H1 (cell line): ENCODE data around the gene DKK1.

Experiments used
- EZH2 ChIP-seq: fragments of 200-600 bp; sonication (generic); IDR thresholded peaks from 2 replicates; pipeline ENCODE4 v1.7.1; 2012; ENCODE audit warnings: low read depth, mild to moderate bottlenecking, moderate library complexity, low read length, inconsistent platforms; ENCODE audit not compliant: severe bottlenecking
- HDAC2 ChIP-seq, 2 experiments: fragments of 300-600 bp in 1 of 2; sonication (generic) in 1 of 2; IDR thresholded peaks; 2 replicates each; pipeline ENCODE4 v1.6.1; 2011 to 2012; ENCODE audit warnings: low read depth in 2 of 2, low read length in 2 of 2, mild to moderate bottlenecking in 2 of 2, moderate library complexity in 2 of 2, borderline replicate concordance in 1 of 2, inconsistent platforms in 1 of 2
- JUND ChIP-seq: IDR thresholded peaks from 2 replicates; pipeline ENCODE4 v1.6.1; 2011; ENCODE audit warnings: mild to moderate bottlenecking, improper control_type of control experiment, low read length
- KDM5A ChIP-seq: fragments of 200-600 bp; IDR thresholded peaks from 2 replicates; pipeline ENCODE4 v1.7.1; 2012; ENCODE audit warnings: mild to moderate bottlenecking, low read length, inconsistent platforms, mixed read lengths
- POLR2AphosphoS5 ChIP-seq: IDR thresholded peaks from 2 replicates; pipeline ENCODE4 v1.6.1; 2011; ENCODE audit warnings: low read depth, low read length
- SP1 ChIP-seq: IDR thresholded peaks from 2 replicates; pipeline ENCODE4 v1.6.1; 2011; ENCODE audit warnings: low read depth, low read length
- TF ChIP-seq, protein P1 (sequence below), 3 experiments: IDR thresholded peaks; 1 replicate in 2 of 3; 2 replicates in 1 of 3; pipeline versions ENCODE4 v1.5.1 to v1.6.1; 2011; ENCODE audit warnings: low read length in 3 of 3, mild to moderate bottlenecking in 3 of 3, inconsistent platforms in 2 of 3, low read depth in 1 of 3, moderate library complexity in 1 of 3; ENCODE audit not compliant: insufficient read depth in 1 of 3; ENCODE audit errors: control extremely low read depth in 1 of 3
- TF ChIP-seq, protein P2 (sequence below): IDR thresholded peaks from 2 replicates; pipeline ENCODE4 v1.6.1; 2012; ENCODE audit warnings: inconsistent platforms

DNA sequence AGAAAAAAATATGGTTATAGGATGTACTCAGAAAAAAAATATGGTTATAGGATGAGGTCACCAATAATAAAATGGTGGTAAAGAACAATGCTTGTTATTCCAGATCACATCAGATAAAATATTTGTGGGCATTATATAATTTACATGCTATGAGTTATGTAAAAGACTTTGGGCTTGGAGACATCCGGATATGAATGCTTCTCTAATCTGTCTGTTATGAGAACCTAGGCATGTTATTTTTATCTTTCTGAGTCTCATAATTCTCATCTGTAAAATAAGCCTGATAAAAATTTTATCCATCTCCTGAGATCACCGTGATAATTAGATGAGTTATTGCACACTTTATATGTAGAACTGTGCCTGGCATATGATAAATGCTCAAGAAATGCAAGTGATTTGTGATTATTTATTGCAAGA is 37.8 kb downstream of the DKK1 start:
- TF ChIP-seq, protein P1, sequence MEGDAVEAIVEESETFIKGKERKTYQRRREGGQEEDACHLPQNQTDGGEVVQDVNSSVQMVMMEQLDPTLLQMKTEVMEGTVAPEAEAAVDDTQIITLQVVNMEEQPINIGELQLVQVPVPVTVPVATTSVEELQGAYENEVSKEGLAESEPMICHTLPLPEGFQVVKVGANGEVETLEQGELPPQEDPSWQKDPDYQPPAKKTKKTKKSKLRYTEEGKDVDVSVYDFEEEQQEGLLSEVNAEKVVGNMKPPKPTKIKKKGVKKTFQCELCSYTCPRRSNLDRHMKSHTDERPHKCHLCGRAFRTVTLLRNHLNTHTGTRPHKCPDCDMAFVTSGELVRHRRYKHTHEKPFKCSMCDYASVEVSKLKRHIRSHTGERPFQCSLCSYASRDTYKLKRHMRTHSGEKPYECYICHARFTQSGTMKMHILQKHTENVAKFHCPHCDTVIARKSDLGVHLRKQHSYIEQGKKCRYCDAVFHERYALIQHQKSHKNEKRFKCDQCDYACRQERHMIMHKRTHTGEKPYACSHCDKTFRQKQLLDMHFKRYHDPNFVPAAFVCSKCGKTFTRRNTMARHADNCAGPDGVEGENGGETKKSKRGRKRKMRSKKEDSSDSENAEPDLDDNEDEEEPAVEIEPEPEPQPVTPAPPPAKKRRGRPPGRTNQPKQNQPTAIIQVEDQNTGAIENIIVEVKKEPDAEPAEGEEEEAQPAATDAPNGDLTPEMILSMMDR (IDR thresholded peaks at IDR 0.05; ENCODE audit: control extremely low read depth in 1 of 3, insufficient read depth in 1 of 3, low read depth in 1 of 3, low read length in 3 of 3), result no peak
- no peak for TF ChIP-seq EZH2
- TF ChIP-seq SP1, result no peak
- TF ChIP-seq JUND, result no peak
- no peak for TF ChIP-seq HDAC2 (IDR thresholded peaks at IDR 0.05; ENCODE audit: borderline replicate concordance in 1 of 2, low read depth in 2 of 2, low read length in 2 of 2)
- no peak for TF ChIP-seq KDM5A
- TF ChIP-seq POLR2AphosphoS5, result no peak
- TF ChIP-seq, protein P2, sequence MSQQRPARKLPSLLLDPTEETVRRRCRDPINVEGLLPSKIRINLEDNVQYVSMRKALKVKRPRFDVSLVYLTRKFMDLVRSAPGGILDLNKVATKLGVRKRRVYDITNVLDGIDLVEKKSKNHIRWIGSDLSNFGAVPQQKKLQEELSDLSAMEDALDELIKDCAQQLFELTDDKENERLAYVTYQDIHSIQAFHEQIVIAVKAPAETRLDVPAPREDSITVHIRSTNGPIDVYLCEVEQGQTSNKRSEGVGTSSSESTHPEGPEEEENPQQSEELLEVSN, result no peak
